ENCODE measurements around the gene DDX25.
"Not testable (repeated sequence)": the region's sequence is repeated elsewhere in the genome, so short reads cannot be mapped to it uniquely, and the experiment has no call there.

The DDX25 gene

GRCh38 chr11:125904678-125905077 lies 370 bp downstream of the DDX25 start:
- DNase-seq: no peak

- no peak for DNase-seq
These were observed 6.0 kb downstream of the DDX25 start for GRCh38 chr11:125910226-125910849.

- DNase-seq: not testable (repeated sequence)
These were observed 10.3 kb downstream of the DDX25 start for GRCh38 chr11:125914601-125915000.

- DNase-seq: no peak
These were observed 12.5 kb downstream of the DDX25 start for GRCh38 chr11:125916683-125917347.

- no peak for DNase-seq
These were observed 14.0 kb downstream of the DDX25 start for GRCh38 chr11:125918140-125918840.

- no peak for DNase-seq
These were observed 16.7 kb downstream of the DDX25 start for GRCh38 chr11:125921042-125921441.

GRCh38 chr11:125922156-125922555 lies 17.8 kb downstream of the DDX25 start:
- no peak for DNase-seq

- peak in 7 of 14 donors; percentile 18 to 56 (median 26) for DNase-seq
These were observed 18.8 kb downstream of the DDX25 start for GRCh38 chr11:125923012-125923579.

GRCh38 chr11:125923633-125924032 lies 19.3 kb downstream of the DDX25 start:
- no peak for DNase-seq

GRCh38 chr11:125924384-125925007 lies 20.2 kb downstream of the DDX25 start:
- no peak for DNase-seq

GRCh38 chr11:125925247-125925740 lies 21.0 kb downstream of the DDX25 start:
- no peak for DNase-seq

GRCh38 chr11:125925804-125926203 lies 21.5 kb downstream of the DDX25 start:
- DNase-seq: no peak

- no peak for DNase-seq
These were observed 22.4 kb downstream of the DDX25 start for GRCh38 chr11:125926682-125927081.

GRCh38 chr11:125929445-125930075 lies 25.3 kb downstream of the DDX25 start:
- no peak for DNase-seq

- DNase-seq: no peak
These were observed 25.8 kb downstream of the DDX25 start for GRCh38 chr11:125930076-125930450.

GRCh38 chr11:125931116-125931515 lies 26.8 kb downstream of the DDX25 start:
- no peak for DNase-seq

- DNase-seq: no peak
These were observed 27.4 kb downstream of the DDX25 start for GRCh38 chr11:125931668-125932067.

- no peak for DNase-seq
These were observed 28.0 kb downstream of the DDX25 start for GRCh38 chr11:125932301-125932700.

- DNase-seq: no peak
These were observed 28.9 kb downstream of the DDX25 start for GRCh38 chr11:125933030-125933813.

- no peak for DNase-seq
These were observed 30.2 kb downstream of the DDX25 start for GRCh38 chr11:125934473-125934872.

GRCh38 chr11:125935056-125935455 lies 30.7 kb downstream of the DDX25 start:
- DNase-seq: no peak

Data from C1 segment of cervical spinal cord (tissue), 14 donors.